DOHH2 (cell line): ENCODE results near the gene KATNBL1.

Experiments used
- H3F3A ChIP-seq: fragments of 200-600 bp; sonication (generic), shearing (Covaris generic); 2 replicates; pipeline ENCODE4 v1.6.0; 2016; ENCODE audit warnings: antibody characterized with exemption, mild to moderate bottlenecking; ENCODE audit not compliant: control insufficient read depth, insufficient read depth
- H3K27ac ChIP-seq: fragments of 200-600 bp; sonication (generic); 2 replicates; pipeline ENCODE4 v1.5.1; 2014; ENCODE audit warnings: low read depth, mild to moderate bottlenecking, low read length, moderate library complexity
- H3K27me3 ChIP-seq: fragments of 200-600 bp; sonication (generic); 2 replicates; pipeline ENCODE4 v1.6.1; 2014; ENCODE audit warnings: mild to moderate bottlenecking, low read length, mixed read lengths; ENCODE audit not compliant: control insufficient read depth
- H3K36me3 ChIP-seq: fragments of 200-600 bp; sonication (generic); 2 replicates; pipeline ENCODE4 v1.6.1; 2014; ENCODE audit warnings: mild to moderate bottlenecking, low read length, moderate library complexity, mixed read lengths; ENCODE audit not compliant: control insufficient read depth
- H3K4me1 ChIP-seq: fragments of 200-600 bp; sonication (generic); 2 replicates; pipeline ENCODE4 v1.6.1; 2014; ENCODE audit warnings: mild to moderate bottlenecking, low read length, mixed read lengths; ENCODE audit not compliant: control insufficient read depth
- H3K4me2 ChIP-seq: fragments of 200-600 bp; sonication (generic); 2 replicates; pipeline ENCODE4 v1.6.0; 2014; ENCODE audit warnings: mild to moderate bottlenecking, low read length, moderate library complexity
- H3K4me3 ChIP-seq: fragments of 200-600 bp; sonication (generic); 2 replicates; pipeline ENCODE4 v1.5.1; 2014; ENCODE audit warnings: mild to moderate bottlenecking, low read length, mixed read lengths
- H3K79me2 ChIP-seq: fragments of 200-600 bp; sonication (generic); 2 replicates; pipeline ENCODE4 v1.6.1; 2014; ENCODE audit warnings: mild to moderate bottlenecking, low read length, mixed read lengths; ENCODE audit not compliant: control insufficient read depth
- H3K9me2 ChIP-seq: fragments of 200-600 bp; sonication (generic); replicated peaks from 2 replicates; pipeline ENCODE4 v1.6.1; 2014; ENCODE audit warnings: mild to moderate bottlenecking, low read length, mixed read lengths; ENCODE audit not compliant: control insufficient read depth
- H3K9me3 ChIP-seq: fragments of 200-600 bp; sonication (generic); 2 replicates; pipeline ENCODE4 v1.6.1; 2014; ENCODE audit warnings: antibody characterized with exemption, low read length, mixed read lengths; ENCODE audit not compliant: control insufficient read depth, insufficient read depth
- H4K20me1 ChIP-seq: fragments of 200-600 bp; sonication (generic); 2 replicates; pipeline ENCODE4 v1.6.0; 2014; ENCODE audit warnings: low read depth, mild to moderate bottlenecking, antibody characterized with exemption, low read length, moderate library complexity; ENCODE audit not compliant: control insufficient read depth, insufficient read depth
- CTCF ChIP-seq: fragments of 200-600 bp; sonication (generic); IDR thresholded peaks from one replicate; pipeline ENCODE4 v1.5.1; 2014; ENCODE audit warnings: antibody characterized with exemption, mild to moderate bottlenecking, low read depth, low read length; ENCODE audit not compliant: poor library complexity, severe bottlenecking
- EZH2phosphoT487 ChIP-seq: fragments of 200-600 bp; sonication (generic); IDR thresholded peaks from 2 replicates; pipeline ENCODE4 v1.6.1; 2017; ENCODE audit warnings: borderline replicate concordance, mild to moderate bottlenecking, antibody characterized with exemption, low read length, moderate library complexity, mixed read lengths

The KATNBL1 gene

GRCh38 chr15:34240537-34240936 is 30.6 kb upstream of the KATNBL1 start:
- no peaks in the 10 kb centered on the region for H4K20me1 ChIP-seq

GRCh38 chr15:34239151-34239808 is 29.4 kb upstream of the KATNBL1 start:
- Histone ChIP-seq H3K4me2 (no peak overlapping the region), H3K36me3 (peaks cover 9% of the 10 kb centered on the region; the same call in 1 of the 2 replicates), H3K79me2 (no peaks in the 10 kb centered on the region), H3K27ac (no peak overlapping the region), H3K4me3 (no peak overlapping the region), H3F3A (no peaks in the 10 kb centered on the region), H3K27me3 (no peaks in the 10 kb centered on the region), H3K9me2 (no peaks in the 10 kb centered on the region), H4K20me1 (no peaks in the 10 kb centered on the region), H3K9me3 (no peaks in the 10 kb centered on the region), H3K4me1 (no peaks in the 10 kb centered on the region)
- TF ChIP-seq EZH2phosphoT487, result no peak
- no peak for TF ChIP-seq CTCF

More at GRCh38 chr15:34240537-34240936, 30.6 kb upstream of the KATNBL1 start:
- Histone ChIP-seq H3K27ac (no peak overlapping the region), H3F3A (no peaks in the 10 kb centered on the region), H3K9me3 (no peaks in the 10 kb centered on the region), H3K4me3 (no peak overlapping the region), H3K27me3 (no peaks in the 10 kb centered on the region), H3K4me1 (no peaks in the 10 kb centered on the region), H3K4me2 (no peak overlapping the region), H3K79me2 (no peaks in the 10 kb centered on the region), H3K36me3 (peaks cover 9% of the 10 kb centered on the region; the same call in 1 of the 2 replicates), H3K9me2 (no peaks in the 10 kb centered on the region)
- TF ChIP-seq EZH2phosphoT487 (no peak), CTCF (no peak)

- no peaks in the 10 kb centered on the region for H3K27me3 ChIP-seq
- H3K9me3 ChIP-seq, result no peaks in the 10 kb centered on the region
- no peak overlapping the region for H3K4me3 ChIP-seq
- no peaks in the 10 kb centered on the region for H3K9me2 ChIP-seq
- H3K36me3 ChIP-seq, result peaks cover 25% of the 10 kb centered on the region
- H3K27ac ChIP-seq, result no peak overlapping the region
- TF ChIP-seq EZH2phosphoT487 (no peak), CTCF (no peak)
- H3K4me2 ChIP-seq, result no peak overlapping the region
- no peaks in the 10 kb centered on the region for H4K20me1 ChIP-seq
- H3K79me2 ChIP-seq, result no peaks in the 10 kb centered on the region
- no peaks in the 10 kb centered on the region for H3K4me1 ChIP-seq
- H3F3A ChIP-seq, result no peaks in the 10 kb centered on the region
Measured at GRCh38 chr15:34233614-34234013, 23.7 kb upstream of the KATNBL1 start.
